GM21576 (cell line): ENCODE measurements around the gene PNPLA8.
"Not testable (repeated sequence)": the region's sequence is repeated elsewhere in the genome, so short reads cannot be mapped to it uniquely, and the experiment has no call there.

ENCODE experiments used
- ATAC-seq: cut with Tn5 transposase; IDR thresholded peaks from one replicate; pipeline ENCODE4 v1.9.1; 2021; ENCODE audit warnings: mild to moderate bottlenecking, moderate library complexity; ENCODE audit not compliant: unreplicated experiment

PNPLA8 gene

GRCh38 chr7:108479118-108479517 lies 46.8 kb downstream of the PNPLA8 start:
- no peak for ATAC-seq

- ATAC-seq = no peak
Measured at GRCh38 chr7:108468246-108468645, 57.7 kb downstream of the PNPLA8 start.

GRCh38 chr7:108467391-108467790 lies 58.5 kb downstream of the PNPLA8 start:
- no peak for ATAC-seq

DNA sequence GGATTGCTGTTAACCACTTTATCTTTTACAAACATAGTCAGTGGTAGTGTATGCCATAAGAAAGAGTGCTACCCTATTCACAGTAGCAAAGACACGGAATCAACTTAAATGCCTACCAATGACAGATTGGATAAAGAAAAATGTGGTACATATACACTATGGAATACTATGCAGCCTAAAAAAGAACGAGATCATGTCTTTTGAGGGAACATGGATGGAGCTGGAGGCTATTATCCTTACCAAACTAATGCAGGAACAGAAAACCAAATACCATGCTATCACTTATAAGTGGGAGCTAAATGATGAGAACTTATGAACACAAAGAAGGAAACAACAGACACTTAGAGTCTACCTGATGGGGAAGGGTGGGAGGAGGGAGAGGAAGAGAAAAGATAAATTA lies 59.6 kb downstream of the PNPLA8 start:
- ATAC-seq = not testable (repeated sequence)

- no peak for ATAC-seq
Measured at GRCh38 chr7:108464743-108465142, 61.2 kb downstream of the PNPLA8 start.

- no peak for ATAC-seq
Measured at GRCh38 chr7:108463613-108464012, 62.3 kb downstream of the PNPLA8 start.

DNA sequence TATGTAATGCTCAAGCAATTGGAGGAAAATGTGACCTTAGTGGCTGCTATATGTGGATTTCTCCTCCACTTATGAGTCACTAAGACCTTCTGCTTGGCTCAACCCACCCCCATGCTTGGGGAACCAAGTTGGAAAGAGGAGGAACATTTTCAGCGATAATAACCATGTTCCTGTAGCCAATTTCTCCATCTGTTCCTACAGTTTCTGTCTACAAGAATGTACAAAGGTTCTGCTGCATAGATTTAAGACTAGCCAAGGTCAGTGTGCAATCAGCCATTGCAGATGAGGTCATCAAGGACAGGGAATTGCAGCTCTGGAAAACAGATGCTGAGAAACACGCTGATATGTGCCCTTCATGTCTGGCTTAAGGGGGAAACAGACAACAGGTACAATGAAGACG lies 64.1 kb downstream of the PNPLA8 start:
- no peak for ATAC-seq

- no peak for ATAC-seq
Measured at GRCh38 chr7:108460964-108461363, 65.0 kb downstream of the PNPLA8 start.

- ATAC-seq = peak; percentile 56
Measured at GRCh38 chr7:108459922-108460551, 65.9 kb downstream of the PNPLA8 start.

DNA sequence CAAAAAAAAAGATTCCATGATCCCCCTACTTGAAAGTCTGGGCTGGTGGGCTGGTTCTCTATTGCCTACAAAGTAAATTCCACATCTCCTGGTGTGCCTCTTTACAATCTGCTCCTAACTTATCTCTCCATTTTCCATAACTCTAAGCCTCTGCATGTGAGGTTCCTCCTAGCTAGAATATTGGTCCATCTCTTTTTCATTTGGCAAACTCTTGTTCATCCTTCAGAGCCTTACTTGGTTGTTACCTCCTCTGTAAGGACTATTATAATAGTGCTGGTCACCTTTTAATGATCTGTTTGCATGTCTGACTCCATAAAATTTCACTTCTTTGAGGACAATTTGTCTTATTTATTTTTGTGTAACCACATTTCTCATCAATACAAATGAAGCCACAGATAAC lies 68.1 kb downstream of the PNPLA8 start:
- no peak for ATAC-seq

DNA sequence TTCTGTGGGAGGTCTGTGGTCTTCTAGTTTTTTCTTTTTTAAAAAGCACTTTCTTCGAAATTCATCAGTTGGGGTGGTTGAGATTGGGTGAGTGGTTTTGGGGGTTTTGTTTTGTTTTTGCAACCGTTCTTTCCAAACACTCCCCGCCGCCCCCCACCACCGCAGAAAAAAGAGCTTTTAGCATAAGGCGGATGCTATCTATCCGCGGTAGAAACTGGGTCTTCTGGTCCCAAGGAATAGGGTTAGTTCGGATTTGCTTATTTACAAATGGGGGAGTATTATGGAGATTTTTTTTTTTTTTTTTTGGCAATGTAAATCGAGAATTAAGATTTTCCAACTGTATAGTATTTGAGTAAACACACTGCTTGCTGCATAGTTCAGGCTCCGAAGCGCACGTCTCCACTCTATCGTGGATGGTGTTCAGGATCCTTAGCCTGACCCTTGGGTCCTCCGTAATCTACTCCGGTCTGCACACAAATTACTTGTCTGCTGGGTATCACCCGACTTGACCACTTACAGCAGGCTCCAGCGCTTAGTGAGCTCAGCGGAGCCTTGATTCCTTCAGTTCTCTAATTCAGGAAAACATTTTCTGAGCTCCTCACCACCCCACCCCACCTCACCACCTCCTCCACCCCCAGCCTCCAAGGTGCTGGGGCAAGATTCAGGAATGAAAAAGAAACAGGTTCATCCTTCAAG lies 68.9 kb downstream of the PNPLA8 start:
- ATAC-seq = no peak

GRCh38 chr7:108455998-108456677 lies 69.8 kb downstream of the PNPLA8 start, which contains the start of gene NRCAM:
NRCAM (minus strand) TSS chr7:108456436; CDS start chr7:108240064, 216,372 bp downstream.
- no peak for ATAC-seq

DNA sequence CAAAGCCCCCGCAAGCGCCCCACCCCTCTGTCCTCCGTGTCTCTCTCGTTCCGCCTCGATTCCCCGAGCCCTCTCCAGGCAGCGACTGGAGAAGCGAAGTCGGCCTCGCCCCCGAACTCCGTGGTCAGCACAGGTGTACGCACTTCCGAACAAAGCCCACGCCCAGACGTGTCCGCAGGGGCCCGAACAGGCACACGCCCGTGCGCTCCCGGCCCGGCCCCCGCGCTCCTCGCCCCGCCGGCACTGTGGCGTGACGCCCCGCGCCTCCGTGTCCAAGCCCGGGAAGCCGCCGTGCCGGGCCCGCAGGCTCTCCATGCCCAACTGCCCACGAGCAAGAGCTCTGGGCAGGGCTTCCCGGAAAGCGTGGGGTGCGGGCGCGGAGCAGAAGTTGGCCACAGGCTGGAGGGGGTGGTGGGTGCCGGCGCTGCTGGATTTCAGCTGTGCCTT lies 70.4 kb downstream of the PNPLA8 start:
- no peak for ATAC-seq

GRCh38 chr7:108454674-108455550 lies 71.0 kb downstream of the PNPLA8 start:
- no peak for ATAC-seq

GRCh38 chr7:108454317-108454673 lies 71.6 kb downstream of the PNPLA8 start:
- ATAC-seq = no peak

- ATAC-seq = no peak
Measured at GRCh38 chr7:108453320-108453719, 72.6 kb downstream of the PNPLA8 start.

DNA sequence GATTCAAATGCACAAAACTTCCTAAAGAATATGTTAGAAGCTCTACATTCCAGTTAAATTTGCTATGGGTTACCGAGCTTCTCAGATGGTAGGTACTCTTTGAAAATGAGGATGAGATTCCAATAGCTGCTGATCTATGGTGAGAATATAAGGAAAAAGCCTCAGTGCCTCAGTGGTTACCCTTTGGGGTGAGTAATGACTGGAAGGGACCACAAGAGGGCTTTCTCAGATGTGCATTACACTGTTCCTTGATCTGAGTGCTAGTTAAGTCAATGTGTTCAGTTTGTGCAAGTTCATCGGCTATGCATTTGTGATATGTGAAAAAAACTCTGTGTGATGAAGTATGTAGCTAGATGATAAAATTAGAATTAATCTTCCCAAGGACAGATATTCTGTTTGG lies 73.2 kb downstream of the PNPLA8 start:
- ATAC-seq = peak; percentile 47

GRCh38 chr7:108451296-108451848 lies 74.6 kb downstream of the PNPLA8 start:
- ATAC-seq = no peak

GRCh38 chr7:108450160-108450559 lies 75.8 kb downstream of the PNPLA8 start:
- no peak for ATAC-seq

DNA sequence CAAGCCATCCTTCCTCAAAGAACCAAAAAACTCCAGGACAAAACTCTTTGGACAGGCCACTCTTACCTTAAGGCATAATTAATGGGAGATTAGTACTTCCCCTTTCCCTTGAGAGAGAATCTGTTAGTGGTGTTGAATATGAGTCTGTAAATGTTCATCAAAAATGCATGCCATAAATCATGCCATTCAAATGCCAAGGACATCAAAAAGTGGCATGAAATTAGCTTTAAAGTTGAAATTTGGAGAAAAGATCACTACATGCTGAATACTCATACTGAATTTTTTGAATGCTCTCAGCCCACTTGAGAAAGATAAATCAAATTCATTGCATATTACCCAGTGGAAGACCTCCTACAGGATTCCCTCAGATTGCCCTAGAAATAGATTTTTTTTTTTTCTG lies 76.4 kb downstream of the PNPLA8 start:
- ATAC-seq = no peak
